GM12878 (cell line): Measurements from ENCODE around the gene UVRAG. TPM values are rescaled to one million over a fixed set of nuclear protein-coding genes. Genes with fewer than 3 reads are reported as not detected.

Source experiments
- ATAC-seq: fragments of 200-7000 bp; cut with Tn5 transposase; 3 replicates; pipeline ENCODE4 v1.9.1; 2020; ENCODE audit warnings: mild to moderate bottlenecking, moderate library complexity
- BruUV-seq: library from RNA; stranded (reverse); fragments of 400-500 nt; replicated peaks from 2 replicates; lab custom pipeline; 2021; lab: Mats Ljungman, UMichigan
- CTCF ChIA-PET: fragments of 300-600 bp; sonication (Branson Sonifier 250); formaldehyde crosslinking; extraction: SDS; loops from one replicate; lab custom pipeline; 2021; ENCODE audit warnings: inconsistent platforms; lab: Yijun Ruan, JAX
- POLR2A ChIA-PET: fragments of 350-600 bp; formaldehyde crosslinking; extraction: SDS; loops from one replicate; lab custom pipeline; 2021; ENCODE audit warnings: inconsistent platforms; lab: Charles Lee
- RAD21 ChIA-PET: fragments of 300-600 bp; sonication (Branson Sonifier 250); formaldehyde crosslinking; loops from one replicate; lab custom pipeline; 2023; ENCODE audit warnings: antibody characterized with exemption; ENCODE audit not compliant: unreplicated experiment; lab: Charles Lee
- SMC1A ChIA-PET: fragments of 300-600 bp; sonication (Branson Sonifier 250); formaldehyde crosslinking; loops from one replicate; lab custom pipeline; 2023; ENCODE audit not compliant: unreplicated experiment, uncharacterized antibody; lab: Charles Lee
- DNase-seq: peaks from one replicate; pipeline ENCODE4 v3.0.0-alpha.2; 2011; ENCODE audit warnings: low read depth, low spot score
- FAIRE-seq: peaks from 3 replicates; lab custom pipeline; 2011; peaks lifted over from hg19 to GRCh38; lab: Jason Lieb, UNC
- H2AFZ ChIP-seq: 2 replicates; pipeline ENCODE4 v1.6.0; 2011; ENCODE audit warnings: low read depth, low read length, control low read depth; ENCODE audit not compliant: control insufficient read depth
- H3K27ac ChIP-seq: 2 replicates; pipeline ENCODE4 v1.5.1; 2011; ENCODE audit warnings: control low read depth; ENCODE audit not compliant: control insufficient read depth, insufficient read depth
- H3K27me3 ChIP-seq, 2 experiments: replicated peaks in 1 of 2; 2 replicates each; pipeline versions ENCODE4 v1.6.0 to v1.6.1; 2011; ENCODE audit warnings: low read length in 1 of 2; ENCODE audit not compliant: control insufficient read depth in 2 of 2, insufficient read depth in 2 of 2
- H3K36me3 ChIP-seq, 2 experiments: 2 replicates each; pipeline ENCODE4 v1.5.1; 2011; ENCODE audit warnings: low read length in 1 of 2; ENCODE audit not compliant: control insufficient read depth in 2 of 2, insufficient read depth in 2 of 2
- H3K4me1 ChIP-seq: 2 replicates; pipeline ENCODE4 v1.6.1; 2011; ENCODE audit warnings: mild to moderate bottlenecking, low read length, moderate library complexity, mixed read lengths; ENCODE audit not compliant: control insufficient read depth, insufficient read depth
- H3K4me2 ChIP-seq: 2 replicates; pipeline ENCODE4 v1.6.0; 2011; ENCODE audit warnings: control low read depth; ENCODE audit not compliant: control insufficient read depth, insufficient read depth
- H3K4me3 ChIP-seq: fragments of 200-600 bp; sonication (generic); 2 replicates; pipeline ENCODE4 v1.5.1; 2016
- H3K79me2 ChIP-seq: 2 replicates; pipeline ENCODE4 v1.6.0; 2011; ENCODE audit warnings: low read length; ENCODE audit not compliant: control insufficient read depth, insufficient read depth
- H3K9ac ChIP-seq: 2 replicates; pipeline ENCODE4 v1.8.0; 2011; ENCODE audit warnings: low read length, control low read depth, mixed read lengths; ENCODE audit not compliant: control insufficient read depth, insufficient read depth
- H3K9me3 ChIP-seq: replicated peaks from 3 replicates; pipeline ENCODE4 v1.5.1; 2011; ENCODE audit warnings: mild to moderate bottlenecking, low read length; ENCODE audit not compliant: control insufficient read depth, insufficient read depth
- H4K20me1 ChIP-seq: 2 replicates; pipeline ENCODE4 v1.6.0; 2011; ENCODE audit not compliant: control insufficient read depth, insufficient read depth
- BHLHE40 ChIP-seq, 2 experiments: fragments of 450-650 bp in 1 of 2; IDR thresholded peaks; 2 replicates each; pipeline ENCODE4 v1.6.1; 2011 to 2017; ENCODE audit warnings: low read depth in 2 of 2, borderline replicate concordance in 1 of 2, improper control_type of control experiment in 1 of 2, low read length in 1 of 2, mild to moderate bottlenecking in 1 of 2
- BRCA1 ChIP-seq: IDR thresholded peaks from 2 replicates; pipeline ENCODE4 v1.6.1; 2011; ENCODE audit warnings: low read depth, low read length, improper control_type of control experiment
- CUX1 ChIP-seq: IDR thresholded peaks from 2 replicates; pipeline ENCODE4 v1.6.1; 2012; ENCODE audit warnings: improper control_type of control experiment, low read depth, low read length; ENCODE audit not compliant: insufficient replicate concordance
- EED ChIP-seq: sonication (generic); IDR thresholded peaks from 2 replicates; pipeline ENCODE4 v1.6.1; 2016; ENCODE audit warnings: antibody characterized with exemption, low read depth
- LARP7 ChIP-seq: fragments of 450-650 bp; IDR thresholded peaks from 2 replicates; pipeline ENCODE4 v1.6.1; 2017; ENCODE audit warnings: mild to moderate bottlenecking
- MLLT1 ChIP-seq: fragments of 450-650 bp; IDR thresholded peaks from 2 replicates; pipeline ENCODE4 v1.6.1; 2016; ENCODE audit warnings: mild to moderate bottlenecking
- MTA3 ChIP-seq: IDR thresholded peaks from 2 replicates; pipeline ENCODE4 v1.6.1; 2012; ENCODE audit warnings: low read length, inconsistent platforms, borderline replicate concordance
- MYB ChIP-seq: fragments of 150-350 bp; IDR thresholded peaks from 2 replicates; pipeline ENCODE4 v1.6.1; 2014; ENCODE audit warnings: mild to moderate bottlenecking, low read depth, low read length, borderline replicate concordance
- NFYA ChIP-seq: IDR thresholded peaks from 2 replicates; pipeline ENCODE4 v1.6.1; 2011; ENCODE audit warnings: low read depth, mild to moderate bottlenecking, low read length, improper control_type of control experiment, borderline replicate concordance
- PAX5 ChIP-seq: IDR thresholded peaks from 2 replicates; pipeline ENCODE4 v1.6.1; 2011; ENCODE audit warnings: low read depth, low read length, borderline replicate concordance
- SP1 ChIP-seq: IDR thresholded peaks from one replicate; pipeline ENCODE4 v1.6.1; 2011; ENCODE audit warnings: low read depth, low read length
- TCF3 ChIP-seq: IDR thresholded peaks from 2 replicates; pipeline ENCODE4 v1.6.1; 2012; ENCODE audit warnings: low read depth, mild to moderate bottlenecking, low read length, borderline replicate concordance; ENCODE audit not compliant: insufficient read depth
- ZNF592 ChIP-seq: fragments of 450-650 bp; IDR thresholded peaks from 2 replicates; pipeline ENCODE4 v1.6.1; 2017; ENCODE audit warnings: mild to moderate bottlenecking, moderate library complexity
- WGBS: methylation state at CpG from one replicate; pipeline ENCODE4 v1.1.6; 2016; ENCODE audit warnings: low lambda C conversion rate; ENCODE audit not compliant: insufficient replicate concordance, insufficient coverage; ENCODE audit errors: missing lambda C conversion rate; 5-methylcytosine and 5-hydroxymethylcytosine counted together
- in situ Hi-C: fragments of 300-500 bp; cut with MboI; formaldehyde crosslinking; loops from 9 replicates; pipeline ENCODE4 v1.14.3; 2018; ENCODE audit warnings: mixed read lengths
- intact Hi-C: fragments of 100-400 bp; cut with micrococcal nuclease; formaldehyde crosslinking; loops from one replicate; pipeline ENCODE4 v1.14.2; 2022; ENCODE audit not compliant: unreplicated experiment
- polyA plus RNA-seq, 11 experiments: library from polyadenylated mRNA; depleted of rRNA in 4 of 11; unstranded in 6 of 11; stranded (reverse) in 5 of 11; fragments of >200 nt; fragmentation: Nextera tagmentation in 4 of 11; fragmentation: Illumina TruSeq in 1 of 11; extraction: Ambion mirVana in 4 of 11; extraction: Trizol in 1 of 11; gene quantifications; 1 replicate in 1 of 11; 2 replicates in 10 of 11; pipeline versions ENCODE4 v1.2.1 to v1.2.3, GENCODE V29; 2011 to 2016; ENCODE audit warnings: inconsistent platforms in 2 of 11, missing spikeins in 2 of 11, low read depth in 1 of 11
- total RNA-seq, 4 experiments: library from RNA; depleted of rRNA in 3 of 4; stranded (reverse); fragments of >200 nt in 3 of 4; fragmentation: Illumina TruSeq in 1 of 4; extraction: Trizol in 1 of 4; gene quantifications; 2 replicates each; pipeline versions ENCODE4 v1.2.1 to v1.2.3, GENCODE V29; 2013 to 2021

The UVRAG gene
- total and polyA plus RNA-seq, 10 of the 15 experiments (the other 5 are each of a cell fraction or from before 2014, with no cell fraction given): 7.0 to 43.4 (median 37.0) TPM

DNA sequence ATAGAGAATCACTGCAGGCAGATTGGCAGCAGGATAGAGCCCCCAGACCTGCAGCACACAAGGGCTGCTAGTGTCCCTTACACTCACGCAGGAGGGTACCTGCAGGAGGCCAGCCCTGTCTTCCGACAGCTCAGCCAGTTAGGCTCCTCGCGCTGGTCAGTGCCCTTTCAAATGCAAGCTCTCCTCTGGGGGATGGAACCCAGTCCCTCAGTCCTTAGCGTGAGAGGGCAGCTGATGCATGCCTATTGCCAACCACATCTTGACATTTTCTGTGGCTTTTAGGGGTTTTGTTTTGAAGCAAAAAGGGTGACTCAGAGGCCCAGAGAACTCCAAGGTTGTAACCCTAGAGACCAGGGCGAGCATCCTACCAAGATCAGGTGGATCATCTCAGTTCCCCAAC is 351.3 kb downstream of the UVRAG start (continued):
- no peak for TF ChIP-seq NFYA
- peak; percentile 15 for TF ChIP-seq SP1
- no peak for TF ChIP-seq LARP7
- no peak for TF ChIP-seq MTA3
- TF ChIP-seq MLLT1: no peak
- no peak for TF ChIP-seq MYB
- TF ChIP-seq PAX5: peak; percentile 45; the same call in 1 of the 2 replicates
- TF ChIP-seq BHLHE40 (IDR thresholded peaks at IDR 0.05; ENCODE audit: borderline replicate concordance in 1 of 2, low read depth in 2 of 2, low read length in 1 of 2): peak; percentile 15 to 32; a peak in 1 of 4 replicates
- TF ChIP-seq BRCA1: no peak
- TF ChIP-seq TCF3: 0 out of 2 replicates have a peak, but pooled peaks have one; percentile 36
- TF ChIP-seq EED: 0 out of 2 replicates have a peak, but pooled peaks have one; percentile 16

DNA sequence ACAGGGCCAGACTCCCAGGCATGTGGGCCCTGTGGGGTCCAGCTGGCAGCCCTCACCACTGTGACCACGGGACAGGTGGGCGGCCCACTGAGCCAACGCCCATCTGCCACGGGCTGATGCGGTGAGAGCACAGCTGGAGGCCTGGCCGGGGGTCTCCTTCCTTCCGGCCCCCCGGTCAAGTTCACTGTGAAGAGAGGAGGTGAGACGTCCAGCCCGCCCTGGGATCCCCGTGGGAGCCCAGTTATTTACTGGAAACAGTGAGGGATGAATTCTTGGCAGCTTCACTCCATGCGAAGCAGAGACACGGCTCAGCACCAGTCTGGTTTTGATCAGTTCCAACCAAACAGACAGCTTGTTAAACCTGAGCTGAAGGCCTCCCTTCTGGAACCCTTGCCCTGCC is 352.6 kb downstream of the UVRAG start:
- Histone ChIP-seq H3K9me3 (no peaks in the 10 kb centered on the region), H3K9ac (no peak overlapping the region), H3K4me1 (peaks cover 17% of the 10 kb centered on the region), H3K36me3 (no peaks in the 10 kb centered on the region), H2AFZ (no peak overlapping the region), H3K4me3 (no peak overlapping the region), H3K27ac (no peak overlapping the region), H3K4me2 (no peak overlapping the region), H3K79me2 (no peaks in the 10 kb centered on the region), H3K27me3 (no peaks in the 10 kb centered on the region), H4K20me1 (no peaks in the 10 kb centered on the region)
- ChIA-PET CTCF (no interaction called here), POLR2A (interaction anchor here (0.5 kb wide), 1 partner anchor 287 kb away, joined by 3 read pairs; no protein-coding TSS in a partner anchor), SMC1A (no interaction called here), RAD21 (no interaction called here)
- no TSS peak for BruUV-seq
- WGBS: 67% methylated on average over 13 of the region's 13 CpGs
- in situ Hi-C loops (no loop called here), intact Hi-C loops (loop anchor here (5.0 kb wide), 1 partner anchor 40 kb away; the partner anchor contains the start of gene WNT11)
- DNase-seq (no peak), ATAC-seq (no peak), FAIRE-seq (no peak)
- TF ChIP-seq ZNF592 (no peak), CUX1 (no peak)
